Measurements from ENCODE around the gene CNTNAP2.

- TF ChIP-seq SIN3A (IDR thresholded peaks at IDR 0.05; ENCODE audit: borderline replicate concordance, insufficient read depth, low read depth, low read length): no peak
- TF ChIP-seq CTCF (IDR thresholded peaks at IDR 0.05): no peak
- TF ChIP-seq REST (IDR thresholded peaks at IDR 0.05; ENCODE audit: insufficient read depth in 1 of 2, low read depth in 2 of 2, low read length in 1 of 2): no peak
- no peak for TF ChIP-seq POLR2AphosphoS5 (IDR thresholded peaks at IDR 0.05; ENCODE audit: low read depth, low read length)
- TF ChIP-seq TCF7L2 (IDR thresholded peaks at IDR 0.05; ENCODE audit: low read depth, low read length): no peak
Measured at GRCh38 chr7:148390381-148390780, 2273.8 kb downstream of the CNTNAP2 start.
